H9 (cell line): ENCODE results near the gene CAMTA1. TPM values are rescaled to one million over a fixed set of nuclear protein-coding genes. Genes with fewer than 3 reads are reported as not detected.

Experiments used
- DNase-seq: peaks from one replicate; pipeline ENCODE4 v3.0.0-alpha.2; 2017
- H2AFZ ChIP-seq: one replicate; pipeline ENCODE4 v1.6.1; 2013; ENCODE audit warnings: mild to moderate bottlenecking, low read length, control low read depth, moderate library complexity
- H2AK5ac ChIP-seq: 2 replicates; pipeline ENCODE4 v1.6.1; 2013; ENCODE audit warnings: low read length, control low read depth, mixed read lengths; ENCODE audit not compliant: insufficient read length
- H2BK120ac ChIP-seq: one replicate; pipeline ENCODE4 v1.6.1; 2013; ENCODE audit warnings: low read depth, mild to moderate bottlenecking, low read length, control low read depth, inconsistent platforms; ENCODE audit not compliant: poor library complexity, severe bottlenecking
- H2BK12ac ChIP-seq: 2 replicates; pipeline ENCODE4 v1.6.1; 2013; ENCODE audit warnings: low read length, control low read depth, mixed read lengths, low read depth; ENCODE audit not compliant: insufficient read length
- H2BK15ac ChIP-seq: 2 replicates; pipeline ENCODE4 v1.6.1; 2013; ENCODE audit warnings: low read depth, low read length, control low read depth
- H2BK20ac ChIP-seq: one replicate; pipeline ENCODE4 v1.6.1; 2013; ENCODE audit warnings: low read depth, mild to moderate bottlenecking, low read length, control low read depth, inconsistent platforms; ENCODE audit not compliant: poor library complexity, severe bottlenecking
- H2BK5ac ChIP-seq: 2 replicates; pipeline ENCODE4 v1.6.1; 2013; ENCODE audit warnings: low read length, control low read depth, mixed read lengths; ENCODE audit not compliant: insufficient read length
- H3K14ac ChIP-seq: 2 replicates; pipeline ENCODE4 v1.6.1; 2013; ENCODE audit warnings: low read length, control low read depth; ENCODE audit not compliant: insufficient read depth
- H3K18ac ChIP-seq: 2 replicates; pipeline ENCODE4 v1.6.1; 2013; ENCODE audit warnings: low read depth, mild to moderate bottlenecking, mixed read lengths, low read length, control low read depth; ENCODE audit not compliant: insufficient read length
- H3K23ac ChIP-seq: 2 replicates; pipeline ENCODE4 v1.6.1; 2013; ENCODE audit warnings: low read length, control low read depth, mixed read lengths, low read depth; ENCODE audit not compliant: insufficient read length
- H3K23me2 ChIP-seq: 2 replicates; pipeline ENCODE4 v1.6.1; 2013; ENCODE audit warnings: low read depth, mild to moderate bottlenecking, mixed read lengths, low read length, control low read depth; ENCODE audit not compliant: insufficient read length, poor library complexity, severe bottlenecking
- H3K27ac ChIP-seq: 2 replicates; pipeline ENCODE4 v1.5.1; 2013; ENCODE audit warnings: low read length, control low read depth, mixed read lengths, low read depth; ENCODE audit not compliant: insufficient read length
- H3K27me3 ChIP-seq: 2 replicates; pipeline ENCODE4 v1.6.1; 2013; ENCODE audit warnings: low read length, control low read depth, inconsistent platforms; ENCODE audit not compliant: insufficient read depth
- H3K4ac ChIP-seq: 2 replicates; pipeline ENCODE4 v1.6.1; 2013; ENCODE audit warnings: low read depth, mild to moderate bottlenecking, control low read depth, inconsistent platforms, low read length, moderate library complexity
- H3K4me1 ChIP-seq: 2 replicates; pipeline ENCODE4 v1.6.1; 2013; ENCODE audit warnings: low read length, control low read depth, inconsistent platforms; ENCODE audit not compliant: insufficient read depth
- H3K4me2 ChIP-seq: 2 replicates; pipeline ENCODE4 v1.6.1; 2013; ENCODE audit warnings: low read length, control low read depth, mixed read lengths; ENCODE audit not compliant: insufficient read length, insufficient read depth
- H3K56ac ChIP-seq: 2 replicates; pipeline ENCODE4 v1.6.1; 2013; ENCODE audit warnings: low read depth, mild to moderate bottlenecking, mixed read lengths, low read length, control low read depth; ENCODE audit not compliant: insufficient read length
- H3K79me1 ChIP-seq: 2 replicates; pipeline ENCODE4 v1.6.1; 2013; ENCODE audit warnings: low read depth, mild to moderate bottlenecking, moderate library complexity, low read length, control low read depth, inconsistent platforms; ENCODE audit not compliant: insufficient read depth, poor library complexity, severe bottlenecking
- H3K79me2 ChIP-seq: 2 replicates; pipeline ENCODE4 v1.6.1; 2013; ENCODE audit warnings: low read length, control low read depth, inconsistent platforms; ENCODE audit not compliant: insufficient read depth
- H3K9ac ChIP-seq: 2 replicates; pipeline ENCODE4 v1.6.1; 2013; ENCODE audit warnings: low read length, control low read depth, mixed read lengths; ENCODE audit not compliant: insufficient read length; ENCODE audit errors: extremely low read depth
- H3K9me3 ChIP-seq: one replicate; pipeline ENCODE4 v1.6.1; 2013; ENCODE audit warnings: low read depth, low read length, inconsistent platforms; ENCODE audit not compliant: control insufficient read depth
- H3T11ph ChIP-seq: one replicate; pipeline ENCODE4 v1.6.1; 2013; ENCODE audit warnings: mild to moderate bottlenecking, low read length, control low read depth, inconsistent platforms
- H4K20me1 ChIP-seq: one replicate; pipeline ENCODE4 v1.6.1; 2013; ENCODE audit not compliant: control insufficient read depth, insufficient read length, insufficient read depth
- H4K5ac ChIP-seq: 2 replicates; pipeline ENCODE4 v1.6.1; 2013; ENCODE audit warnings: low read depth, mild to moderate bottlenecking, mixed read lengths, low read length, control low read depth; ENCODE audit not compliant: insufficient read length
- H4K8ac ChIP-seq: replicated peaks from 2 replicates; pipeline ENCODE4 v1.6.1; 2013; ENCODE audit warnings: low read length, control low read depth, mixed read lengths, low read depth; ENCODE audit not compliant: insufficient read length
- H4K91ac ChIP-seq: 2 replicates; pipeline ENCODE4 v1.6.1; 2013; ENCODE audit warnings: low read depth, mild to moderate bottlenecking, moderate library complexity, mixed read lengths, low read length, control low read depth; ENCODE audit not compliant: insufficient read length
- H3K27ac Mint-ChIP-seq, 3 experiments: 2 replicates in 2 of 3; 3 replicates in 1 of 3; pipeline ENCODE4 v1.8.0; 2020 to 2021; ENCODE audit warnings: mixed read lengths in 3 of 3, mild to moderate bottlenecking in 1 of 3, moderate library complexity in 1 of 3
- H3K27me3 Mint-ChIP-seq: 2 replicates; pipeline ENCODE4 v1.8.0; 2021; ENCODE audit warnings: low read depth, mild to moderate bottlenecking, moderate library complexity, mixed read lengths
- H3K36me3 Mint-ChIP-seq, 3 experiments: 2 replicates in 2 of 3; 3 replicates in 1 of 3; pipeline ENCODE4 v1.8.0; 2020 to 2021; ENCODE audit warnings: low read depth in 3 of 3, mixed read lengths in 3 of 3; ENCODE audit not compliant: insufficient read depth in 1 of 3
- H3K4me1 Mint-ChIP-seq, 2 experiments: 2 replicates each; pipeline ENCODE4 v1.8.0; 2020; ENCODE audit warnings: mixed read lengths in 2 of 2
- H3K4me3 Mint-ChIP-seq, 2 experiments: 2 replicates in 1 of 2; 3 replicates in 1 of 2; pipeline ENCODE4 v1.8.0; 2020 to 2021; ENCODE audit warnings: mild to moderate bottlenecking in 2 of 2, mixed read lengths in 2 of 2, moderate library complexity in 1 of 2
- H3K9me3 Mint-ChIP-seq, 2 experiments: 2 replicates in 1 of 2; 3 replicates in 1 of 2; pipeline ENCODE4 v1.8.0; 2020; ENCODE audit warnings: mild to moderate bottlenecking in 2 of 2, mixed read lengths in 2 of 2, moderate library complexity in 1 of 2
- WGBS: extraction: QIAGEN DNeasy Blood & Tissue Kit; methylation state at CpG from one replicate; pipeline ENCODE4 v1.1.7; 2013; ENCODE audit warnings: missing lambda C conversion rate, low lambda C conversion rate, mixed read lengths; ENCODE audit not compliant: insufficient read length; ENCODE audit errors: extremely low coverage; 5-methylcytosine and 5-hydroxymethylcytosine counted together
- total RNA-seq: library from RNA; stranded (reverse); gene quantifications from 2 replicates; pipeline ENCODE4 v1.2.1, GENCODE V29; 2021
- TF ChIP-seq, protein P1 (sequence below): fragments of 200-600 bp; sonication (generic); conservative IDR thresholded peaks from 3 replicates; pipeline ENCODE4 v1.8.0; 2021; ENCODE audit warnings: antibody characterized with exemption, mild to moderate bottlenecking

Gene CAMTA1
- total RNA-seq, 1 experiment from 2014 or later: 115 TPM

DNA sequence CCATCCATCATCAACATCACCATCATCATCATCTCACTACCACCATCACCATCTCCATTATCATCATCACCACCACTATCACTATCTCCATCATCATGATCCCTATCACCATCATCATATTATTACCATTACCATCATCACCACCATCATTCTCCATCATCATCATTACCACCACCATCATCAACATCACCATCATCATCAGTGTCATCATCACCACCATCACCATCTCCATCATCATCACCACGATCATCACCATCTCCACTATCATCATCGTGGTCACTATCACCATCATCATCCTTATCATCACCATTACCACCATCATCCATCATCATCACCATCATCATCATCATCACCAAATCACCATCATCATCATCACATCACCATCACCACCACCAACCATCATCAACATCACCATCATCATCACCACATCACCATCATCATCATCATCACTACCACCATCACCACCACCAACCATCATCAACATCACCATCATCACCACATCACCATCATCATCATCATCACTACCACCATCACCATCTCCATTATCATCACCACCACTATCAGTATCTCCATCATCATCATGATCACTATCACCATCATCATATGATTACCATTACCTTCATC, 783.8 kb downstream of the CAMTA1 start:
- Histone ChIP-seq H3K27ac (no peak overlapping the region), H3K4me2 (no peak overlapping the region), H3K9me3 (no peaks in the 10 kb centered on the region), H2AK5ac (no peak overlapping the region), H3K4me1 (no peaks in the 10 kb centered on the region), H3K79me2 (no peaks in the 10 kb centered on the region), H3K23me2 (no peaks in the 10 kb centered on the region), H2BK120ac (no peak overlapping the region), H3K56ac (no peak overlapping the region), H2BK12ac (no peak overlapping the region), H2BK5ac (no peak overlapping the region), H2AFZ (no peak overlapping the region), H2BK15ac (no peak overlapping the region), H4K91ac (no peak overlapping the region), H3K14ac (no peak overlapping the region), H2BK20ac (no peak overlapping the region), H3K27me3 (no peaks in the 10 kb centered on the region), H4K20me1 (no peaks in the 10 kb centered on the region), H3K23ac (no peak overlapping the region), H3K4ac (no peak overlapping the region), H3K18ac (no peak overlapping the region), H3K79me1 (no peaks in the 10 kb centered on the region), H4K8ac (no peak overlapping the region), H3T11ph (no peak overlapping the region), H3K9ac (no peak overlapping the region), H4K5ac (no peak overlapping the region)
- WGBS: 100% methylated on average over 1 of the region's 2 CpGs
- TF ChIP-seq, protein P1, sequence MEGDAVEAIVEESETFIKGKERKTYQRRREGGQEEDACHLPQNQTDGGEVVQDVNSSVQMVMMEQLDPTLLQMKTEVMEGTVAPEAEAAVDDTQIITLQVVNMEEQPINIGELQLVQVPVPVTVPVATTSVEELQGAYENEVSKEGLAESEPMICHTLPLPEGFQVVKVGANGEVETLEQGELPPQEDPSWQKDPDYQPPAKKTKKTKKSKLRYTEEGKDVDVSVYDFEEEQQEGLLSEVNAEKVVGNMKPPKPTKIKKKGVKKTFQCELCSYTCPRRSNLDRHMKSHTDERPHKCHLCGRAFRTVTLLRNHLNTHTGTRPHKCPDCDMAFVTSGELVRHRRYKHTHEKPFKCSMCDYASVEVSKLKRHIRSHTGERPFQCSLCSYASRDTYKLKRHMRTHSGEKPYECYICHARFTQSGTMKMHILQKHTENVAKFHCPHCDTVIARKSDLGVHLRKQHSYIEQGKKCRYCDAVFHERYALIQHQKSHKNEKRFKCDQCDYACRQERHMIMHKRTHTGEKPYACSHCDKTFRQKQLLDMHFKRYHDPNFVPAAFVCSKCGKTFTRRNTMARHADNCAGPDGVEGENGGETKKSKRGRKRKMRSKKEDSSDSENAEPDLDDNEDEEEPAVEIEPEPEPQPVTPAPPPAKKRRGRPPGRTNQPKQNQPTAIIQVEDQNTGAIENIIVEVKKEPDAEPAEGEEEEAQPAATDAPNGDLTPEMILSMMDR: no peak
- H3K4me3 Mint-ChIP-seq: no peak overlapping the region
- peaks cover 2% of the 10 kb centered on the region; the same call in 1 of the 2 replicates for H3K27me3 Mint-ChIP-seq
- no peaks in the 10 kb centered on the region for H3K9me3 Mint-ChIP-seq
- DNase-seq: no peak
- no peak overlapping the region for H3K27ac Mint-ChIP-seq
- no peaks in the 10 kb centered on the region for H3K36me3 Mint-ChIP-seq
- no peaks in the 10 kb centered on the region for H3K4me1 Mint-ChIP-seq
